Measurements from ENCODE around the gene TMEM60.

TMEM60 gene

DNA sequence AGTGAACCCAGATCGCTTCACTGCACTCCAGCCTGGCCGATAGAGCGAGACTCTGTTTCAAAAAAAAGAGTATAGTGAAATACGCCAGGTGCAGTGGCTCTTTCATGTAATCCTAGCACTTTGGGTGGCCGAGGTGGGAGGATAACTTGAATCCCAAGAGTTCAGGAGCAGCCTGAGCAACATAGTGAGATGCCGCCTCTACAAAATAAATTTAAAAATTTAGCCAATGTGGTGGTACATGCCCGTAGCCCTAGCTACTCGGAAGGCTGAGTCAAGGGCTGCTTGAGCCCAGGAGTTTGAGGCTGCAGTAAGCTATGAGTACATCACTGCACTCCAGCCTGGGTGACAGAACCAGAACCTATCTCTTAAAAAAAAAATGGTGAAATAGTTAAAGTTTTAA lies 27.9 kb downstream of the TMEM60 start:
- DNase-seq, result no peak

DNA sequence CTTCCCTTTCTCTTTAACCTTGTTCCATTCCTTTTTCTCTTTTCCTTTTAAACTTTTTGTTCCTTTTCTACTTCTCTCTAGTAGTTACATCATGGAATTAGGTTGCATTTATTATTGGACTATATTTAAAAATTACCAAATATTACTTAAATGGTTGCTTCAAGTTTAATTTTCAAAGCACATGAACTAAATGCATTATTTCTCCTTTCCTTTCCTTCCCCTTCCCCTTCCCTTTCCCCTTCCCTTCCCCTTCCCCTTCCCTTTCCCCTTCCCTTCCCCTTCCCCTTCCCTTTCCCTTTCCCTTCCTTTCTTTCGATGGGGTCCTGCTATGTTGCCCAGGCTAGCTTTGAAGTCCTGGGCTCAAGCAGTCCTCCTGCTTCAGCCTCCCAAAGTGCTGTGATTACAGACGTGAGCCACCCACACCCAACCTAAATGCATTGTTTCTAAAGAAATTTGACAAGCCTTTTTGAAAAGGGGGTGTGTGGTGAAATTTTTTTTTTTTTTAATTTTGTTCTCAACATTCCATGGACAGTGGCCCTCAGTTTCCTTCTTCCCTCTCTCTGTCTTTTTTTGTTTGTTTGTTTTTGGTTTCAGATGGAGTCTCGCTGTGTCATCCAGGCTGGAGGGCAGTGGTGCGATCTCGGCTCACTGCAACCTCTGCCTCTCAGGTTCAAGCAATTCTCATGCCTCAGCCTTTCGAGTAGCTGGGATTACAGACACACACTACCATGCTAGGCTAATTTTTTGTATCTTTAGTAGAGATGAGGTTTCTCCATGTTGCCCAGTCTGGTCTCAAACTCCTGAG lies 31.2 kb downstream of the TMEM60 start:
- no peak for DNase-seq

DNA sequence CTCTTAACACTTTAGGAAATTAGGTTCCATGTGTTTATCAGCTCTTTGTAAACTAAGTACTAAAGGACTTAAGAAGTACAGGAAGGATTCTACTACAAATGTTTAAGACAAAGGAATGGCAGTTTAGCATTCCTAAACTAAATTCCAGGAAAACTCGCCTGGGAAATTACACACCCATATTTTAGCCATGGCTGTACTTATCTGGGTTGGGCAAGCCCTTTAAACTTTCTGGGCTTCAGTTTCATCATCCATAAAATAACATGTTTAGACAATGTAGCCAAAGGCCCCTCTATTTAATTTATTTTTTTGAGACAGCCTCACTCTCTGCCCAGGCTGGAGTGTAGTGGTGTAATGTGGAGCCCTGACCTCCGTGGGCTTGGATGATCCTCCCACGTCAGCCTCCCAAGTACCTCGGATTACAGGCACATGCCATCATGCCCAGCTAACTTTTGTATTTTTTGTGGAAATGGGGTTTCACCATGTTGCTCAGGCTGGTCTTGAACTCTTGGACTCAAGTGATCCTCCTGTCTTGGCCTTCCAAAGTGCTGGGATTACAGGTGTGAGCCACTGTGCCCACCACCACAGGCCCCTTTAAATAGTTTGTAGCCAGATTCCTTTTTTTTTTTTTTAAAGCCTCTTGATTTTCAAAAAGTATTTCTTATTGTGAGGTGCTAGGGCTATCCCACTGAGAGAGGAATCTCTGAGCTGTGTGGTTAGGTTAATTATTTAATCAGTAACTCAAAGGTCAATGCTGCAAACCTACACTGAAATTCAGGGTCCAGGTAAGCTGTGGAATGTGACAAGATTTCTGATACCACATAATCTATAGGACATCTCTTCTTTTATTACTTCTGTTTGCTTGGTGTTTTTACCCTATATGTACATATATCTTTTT lies 32.1 kb downstream of the TMEM60 start:
- DNase-seq, result no peak

DNA sequence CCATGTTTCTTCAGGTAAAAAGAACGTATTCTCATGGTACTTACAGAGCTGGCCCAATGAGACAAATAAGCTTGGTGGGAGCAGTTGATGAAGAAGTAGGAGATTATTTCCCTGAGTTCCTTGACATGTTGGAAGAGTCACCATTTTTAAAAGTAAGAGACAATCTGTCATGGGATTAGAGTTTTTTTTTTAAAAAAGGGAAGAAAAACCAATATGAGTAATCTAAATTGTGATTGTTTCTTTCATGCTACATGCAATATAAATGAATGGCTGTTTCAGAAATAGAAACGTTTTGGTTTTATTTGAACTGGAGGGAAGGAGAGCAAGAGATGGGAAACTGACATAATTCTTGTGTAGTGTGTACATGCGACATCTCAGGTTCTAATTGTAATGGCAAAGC lies 32.8 kb downstream of the TMEM60 start:
- no peak for DNase-seq

DNA sequence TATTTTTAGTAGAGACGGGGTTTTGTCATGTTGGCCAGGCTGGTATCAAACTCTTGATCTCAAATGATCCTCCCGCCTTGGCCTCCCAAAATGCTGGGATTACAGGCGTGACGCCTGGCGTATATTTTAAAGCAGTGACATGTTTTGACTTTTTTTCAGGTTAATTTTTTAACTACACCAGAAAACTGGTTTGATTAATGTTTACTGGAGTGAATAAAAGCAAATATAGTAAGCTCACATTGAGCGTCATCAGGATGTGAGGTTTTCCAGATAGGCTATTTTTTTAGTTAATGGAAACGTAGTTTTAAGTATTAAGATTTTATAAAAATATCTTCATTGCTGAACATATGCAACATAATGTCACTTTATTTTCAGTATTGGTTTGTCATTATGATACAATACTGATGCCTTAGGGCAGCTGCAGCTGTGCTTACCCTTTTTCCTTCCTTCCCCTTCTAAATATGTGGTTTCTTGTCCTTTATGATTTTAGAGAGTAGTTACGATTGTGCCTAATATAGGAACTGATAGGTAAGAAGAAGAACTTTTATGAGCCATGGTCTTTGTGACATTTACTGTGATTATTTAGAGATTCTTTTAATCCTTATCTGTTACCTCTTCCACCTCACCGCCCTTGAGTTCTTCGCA lies 37.3 kb downstream of the TMEM60 start:
- no peak for DNase-seq

DNA sequence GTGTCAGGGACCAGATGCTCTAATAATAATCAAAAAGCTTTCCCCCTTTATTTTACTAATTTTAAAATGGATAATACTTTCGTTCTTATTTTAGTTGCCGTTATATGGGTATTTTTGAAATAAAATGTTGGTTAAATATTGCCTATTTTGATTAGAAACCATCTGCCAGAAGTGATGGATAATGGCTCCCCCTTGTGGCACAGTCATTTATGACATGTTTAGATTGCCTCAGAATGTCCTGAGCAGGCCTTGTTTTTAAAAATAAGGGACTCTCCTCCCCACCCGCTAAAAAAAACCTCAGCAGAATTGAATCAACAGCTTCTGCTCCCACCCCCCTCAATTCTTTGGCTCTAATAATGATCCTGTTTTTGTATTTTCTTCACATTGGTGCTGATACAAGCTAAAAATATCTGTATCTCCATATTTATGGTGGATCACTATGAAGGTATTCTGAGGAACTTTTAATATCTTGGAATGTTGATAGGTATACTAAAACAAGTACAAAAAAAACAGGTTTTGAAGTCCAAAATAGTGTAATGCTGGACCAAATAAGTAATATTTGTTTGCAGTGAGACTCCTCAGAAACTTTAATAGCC lies 38.8 kb downstream of the TMEM60 start:
- DNase-seq, result peak in 1 of 2 experiments; percentile 37

DNA sequence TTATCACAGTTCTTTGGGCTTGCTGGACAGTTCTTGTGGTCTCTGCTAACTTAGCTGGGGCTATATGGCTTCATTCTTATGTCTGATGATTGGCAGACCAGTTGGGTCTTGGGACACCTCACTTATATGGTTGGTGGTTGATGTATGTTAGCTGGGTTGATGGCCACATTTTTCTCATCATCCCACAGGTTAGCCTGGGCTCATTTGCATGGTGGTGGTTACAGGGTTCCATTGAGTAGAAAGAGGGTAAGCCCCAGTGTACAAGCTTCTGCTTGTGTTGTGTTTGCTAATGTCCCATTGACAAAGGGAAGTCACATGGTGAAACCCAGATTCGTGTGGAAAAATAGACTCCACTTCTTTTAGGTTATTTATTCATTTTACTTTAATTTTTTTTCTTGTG lies 40.6 kb downstream of the TMEM60 start:
- DNase-seq, result no peak

DNA sequence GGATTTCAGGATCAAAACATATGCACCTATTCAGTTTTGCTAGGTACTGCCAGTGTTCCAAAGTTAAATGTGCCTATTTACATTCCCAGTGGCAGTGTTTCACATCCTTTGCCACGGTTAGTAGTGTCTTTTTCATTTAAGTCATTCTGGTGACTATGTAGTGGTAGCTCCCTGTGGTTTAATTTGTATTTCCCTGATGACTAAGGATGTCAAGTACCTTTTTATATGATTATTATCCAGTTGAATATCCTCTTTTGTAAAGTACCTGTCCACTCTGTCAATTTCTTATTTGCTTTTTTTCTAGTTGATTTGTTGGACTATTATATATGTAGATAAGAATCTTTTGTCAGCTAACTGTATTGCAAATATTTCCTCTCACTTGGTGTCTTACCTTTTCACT lies 45.1 kb downstream of the TMEM60 start:
- DNase-seq, result no peak

DNA sequence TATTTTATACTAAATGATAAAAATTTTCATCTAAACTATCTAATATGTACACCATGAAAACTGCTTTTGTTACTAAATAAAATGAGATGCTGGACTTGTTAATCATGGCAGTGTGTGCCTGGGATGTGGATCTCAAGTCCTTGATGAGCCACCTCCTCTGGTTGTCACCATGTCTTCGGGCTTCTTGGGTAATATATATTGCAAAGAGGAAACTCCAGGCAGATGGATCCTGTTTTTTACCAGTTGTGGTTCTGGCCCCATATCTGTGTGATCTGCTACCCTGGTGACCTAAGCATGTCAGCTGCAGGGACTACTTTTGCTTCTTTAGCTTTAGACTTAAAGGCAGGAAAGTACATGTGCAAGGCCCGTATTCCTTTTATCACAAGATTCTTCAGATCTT lies 46.2 kb downstream of the TMEM60 start:
- DNase-seq, result no peak

DNA sequence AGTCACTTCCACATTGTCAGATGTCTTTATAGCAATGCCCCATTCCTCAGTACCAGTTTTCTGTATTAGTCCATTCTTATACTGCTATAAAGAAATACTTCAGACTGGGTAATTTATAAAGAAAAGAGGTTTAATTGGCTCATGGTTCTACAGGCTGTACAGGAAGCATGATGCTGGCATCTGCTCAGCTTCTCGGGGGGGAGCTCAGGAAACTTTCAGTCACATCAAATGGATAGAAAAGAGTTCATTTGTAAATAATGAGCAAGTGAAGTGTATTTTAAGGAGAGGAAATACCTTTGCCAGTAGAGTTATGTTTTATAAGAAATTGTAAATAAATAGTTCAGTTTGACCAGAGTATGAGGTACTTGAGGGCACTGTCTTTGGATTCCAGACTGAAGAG lies 50.5 kb downstream of the TMEM60 start:
- no peak for DNase-seq

DNA sequence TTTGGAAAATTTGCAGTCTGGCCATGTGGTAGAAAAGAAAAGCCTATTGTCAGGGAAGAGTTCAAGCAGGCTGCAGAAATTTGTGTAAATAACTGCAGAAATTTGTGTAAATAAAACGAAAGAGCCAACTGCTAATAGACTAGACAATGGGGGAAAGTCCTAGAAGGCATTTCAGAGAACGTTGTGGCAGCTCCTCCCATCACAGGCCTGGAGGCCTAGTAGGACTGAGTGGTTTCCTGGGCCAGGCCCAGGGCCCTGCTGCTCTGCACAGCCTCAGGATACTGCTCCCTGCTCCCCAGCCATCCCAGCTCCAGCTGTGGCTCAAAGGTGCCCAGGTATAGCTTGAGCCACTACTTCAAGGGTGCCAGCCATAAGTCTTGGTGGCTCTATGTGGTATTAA lies 51.1 kb downstream of the TMEM60 start:
- DNase-seq, result no peak

DNA sequence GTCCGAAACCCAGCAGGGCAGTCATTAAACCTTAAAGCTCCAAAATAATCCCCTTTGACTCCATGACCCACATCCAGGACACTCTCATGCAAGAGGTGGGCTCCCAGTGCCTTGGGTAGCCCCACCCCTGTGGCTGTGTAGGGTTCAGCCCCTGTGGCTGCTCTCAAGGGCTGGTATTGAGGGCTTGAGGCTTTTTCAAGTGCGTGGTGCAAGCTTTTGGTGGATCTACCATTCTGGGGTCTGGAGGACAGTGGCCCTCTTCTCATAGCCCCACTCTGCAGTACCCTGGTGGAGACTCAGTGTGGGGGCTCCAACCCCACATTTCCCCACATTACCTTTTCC lies 51.4 kb downstream of the TMEM60 start:
- DNase-seq, result no peak

DNA sequence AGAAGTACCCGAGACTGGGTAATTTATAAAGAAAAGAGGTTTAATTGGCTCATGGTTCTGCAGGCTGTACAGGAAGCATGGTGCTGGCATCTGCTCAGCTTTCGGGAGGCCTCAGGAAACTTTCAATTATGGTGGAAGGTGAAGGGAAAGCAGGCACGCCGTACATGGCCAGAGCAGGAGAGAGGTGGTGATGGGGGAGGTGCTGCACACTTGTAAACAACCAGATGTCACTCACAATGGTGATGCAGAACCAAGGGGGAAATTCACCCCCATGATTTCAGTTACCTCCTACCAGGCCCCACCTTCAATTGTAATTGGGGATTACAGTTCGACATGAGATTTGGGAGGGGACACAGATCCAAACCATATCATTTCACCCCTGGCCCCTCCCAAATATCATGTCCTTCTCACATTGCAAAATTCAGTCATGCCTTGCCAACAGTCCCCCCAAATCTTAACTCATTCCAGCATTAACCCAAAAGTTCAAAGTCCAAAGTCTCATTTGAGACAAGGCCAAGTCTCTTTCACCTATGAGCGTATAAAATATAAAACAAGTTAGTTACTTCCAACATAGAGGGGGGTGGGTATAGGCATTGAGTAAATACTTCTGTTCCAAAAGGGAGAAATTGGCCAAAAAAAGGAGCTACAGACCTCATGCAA lies 51.9 kb downstream of the TMEM60 start:
- DNase-seq, result no peak

DNA sequence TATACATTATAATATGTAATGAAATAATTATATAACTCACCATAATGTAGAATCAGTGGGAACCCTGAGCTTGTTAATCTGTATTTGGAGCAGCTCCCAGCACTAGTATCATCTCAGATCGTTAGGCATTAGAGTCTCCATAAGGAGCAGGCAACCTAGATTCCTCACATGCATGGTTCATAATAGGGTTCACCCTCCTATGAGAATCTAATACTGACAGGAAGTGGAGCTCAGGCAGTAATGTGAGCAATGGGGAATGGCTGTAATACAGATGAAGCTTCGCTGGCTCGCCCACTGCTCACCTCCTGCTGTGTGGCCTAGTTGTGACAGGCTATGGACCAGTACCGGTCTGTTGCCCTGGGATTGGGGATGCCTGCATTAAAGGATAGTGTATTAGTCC lies 52.5 kb downstream of the TMEM60 start:
- no peak for DNase-seq
